GM21390 (cell line): ENCODE data around the gene SMYD3.
A peak's percentile ranks its signal among the peaks of the same experiment; 100 is the strongest.

Experiments
- ATAC-seq: cut with Tn5 transposase; IDR thresholded peaks from one replicate; pipeline ENCODE4 v1.9.1; 2021; ENCODE audit not compliant: unreplicated experiment

The SMYD3 gene

DNA sequence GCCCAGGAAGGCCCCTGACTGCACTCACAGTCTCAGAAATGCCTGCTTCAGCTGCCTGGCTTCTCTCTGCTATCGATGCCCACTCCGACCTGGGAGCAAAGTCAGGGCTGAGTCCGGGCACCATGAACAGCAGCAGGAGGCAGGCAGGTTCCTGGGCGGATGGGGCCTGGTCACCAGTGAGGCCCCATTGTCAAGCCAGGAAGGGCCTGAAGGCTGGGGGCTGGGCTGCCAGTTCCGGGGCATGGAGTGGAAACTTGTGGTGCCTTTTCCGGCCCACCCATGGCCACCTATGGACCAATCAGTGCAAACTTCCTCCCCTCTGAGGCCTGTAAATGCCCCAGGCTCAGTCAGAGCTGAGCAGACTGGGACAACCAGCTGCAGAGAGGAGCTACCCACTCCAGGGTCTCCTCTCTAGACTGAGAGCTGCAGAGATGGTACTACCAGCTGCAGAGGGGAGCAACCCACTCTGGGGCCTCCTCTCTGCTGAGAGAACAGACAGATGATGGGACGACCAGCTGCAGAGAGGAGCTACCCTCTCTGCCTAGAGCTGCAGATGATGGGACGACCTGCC lies 286.5 kb downstream of the SMYD3 start:
- ATAC-seq: no peak

GRCh38 chr1:246219508-246220030 lies 287.5 kb downstream of the SMYD3 start:
- no peak for ATAC-seq

DNA sequence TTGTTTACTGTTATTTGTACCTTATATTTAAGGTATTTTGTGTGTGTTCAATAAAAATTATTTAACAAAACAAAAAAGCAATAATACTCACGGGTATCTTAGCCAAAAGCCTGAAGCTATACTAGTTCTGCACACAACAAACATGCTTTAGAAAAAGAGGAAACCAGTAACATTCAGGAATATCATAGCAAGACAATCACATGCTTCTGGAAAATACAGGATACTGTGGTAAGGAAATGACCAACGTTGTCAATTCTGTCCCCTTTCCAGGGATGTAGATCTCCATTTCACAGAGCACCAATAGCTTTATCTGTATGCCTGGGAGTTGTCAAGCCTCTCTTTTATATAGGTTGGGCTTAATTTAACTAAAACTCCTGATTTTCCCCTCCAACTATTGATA lies 288.4 kb downstream of the SMYD3 start:
- ATAC-seq: no peak

DNA sequence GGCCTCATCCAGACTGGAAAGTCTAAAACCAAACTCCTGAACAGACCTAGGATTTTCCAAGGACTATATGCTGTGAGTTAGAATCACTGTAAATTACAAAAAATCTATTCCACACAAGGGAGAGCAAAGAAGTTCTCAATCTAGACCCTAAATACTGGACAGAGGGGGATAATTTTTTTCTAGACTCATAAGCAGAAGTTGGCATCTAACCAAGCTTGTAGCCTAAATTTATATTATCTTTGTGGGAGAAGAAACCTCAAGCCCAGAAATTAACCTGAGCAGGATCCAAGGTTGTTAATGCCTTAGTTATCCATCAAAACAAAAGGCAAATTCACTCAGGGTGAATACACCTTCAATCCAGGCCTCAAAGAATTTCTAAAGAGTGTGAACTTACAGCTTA lies 290.2 kb downstream of the SMYD3 start:
- ATAC-seq: no peak

DNA sequence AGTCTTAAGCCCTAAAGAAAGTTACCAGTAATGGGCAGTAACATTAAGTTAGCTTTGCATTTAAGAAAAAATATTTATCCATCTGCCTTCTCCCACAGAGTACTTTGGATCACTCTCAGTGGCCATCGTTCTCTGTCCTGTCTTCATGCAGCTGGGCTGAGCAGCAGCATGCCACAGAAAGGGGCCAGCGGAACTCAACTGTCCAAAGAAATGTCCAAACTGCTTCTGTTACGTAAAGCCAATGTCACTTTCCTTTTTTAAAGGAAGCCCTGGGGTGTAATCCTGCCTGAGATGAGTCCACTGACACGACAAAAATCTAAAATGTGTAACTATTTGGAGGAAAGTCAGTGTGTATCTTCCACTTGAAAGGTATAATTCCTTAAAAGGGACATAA lies 291.6 kb downstream of the SMYD3 start:
- no peak for ATAC-seq

GRCh38 chr1:246214708-246215509 lies 292.2 kb downstream of the SMYD3 start:
- ATAC-seq: peak; percentile 93

DNA sequence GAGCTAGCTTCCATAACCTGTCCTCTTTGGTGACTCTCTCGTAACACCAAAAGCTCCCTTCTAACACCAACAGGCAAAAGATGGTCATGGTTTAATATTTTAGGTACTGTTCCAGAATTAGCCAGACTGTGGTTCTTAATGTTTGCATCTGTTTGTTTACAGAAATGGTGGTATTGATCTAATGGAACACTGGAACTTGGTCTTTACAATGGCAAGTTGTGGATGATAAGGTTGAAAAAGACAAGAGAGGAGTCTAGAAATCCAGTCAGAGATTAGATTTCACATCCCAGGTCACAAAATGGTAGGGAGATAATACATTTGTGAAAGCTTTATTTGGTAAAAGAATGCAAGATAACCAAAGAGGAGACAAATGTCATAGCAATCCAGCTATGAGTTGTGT lies 293.1 kb downstream of the SMYD3 start:
- ATAC-seq: no peak

GRCh38 chr1:246213502-246213901 lies 293.6 kb downstream of the SMYD3 start:
- no peak for ATAC-seq

- ATAC-seq: no peak
Measured at GRCh38 chr1:246213036-246213435, 294.0 kb downstream of the SMYD3 start.

DNA sequence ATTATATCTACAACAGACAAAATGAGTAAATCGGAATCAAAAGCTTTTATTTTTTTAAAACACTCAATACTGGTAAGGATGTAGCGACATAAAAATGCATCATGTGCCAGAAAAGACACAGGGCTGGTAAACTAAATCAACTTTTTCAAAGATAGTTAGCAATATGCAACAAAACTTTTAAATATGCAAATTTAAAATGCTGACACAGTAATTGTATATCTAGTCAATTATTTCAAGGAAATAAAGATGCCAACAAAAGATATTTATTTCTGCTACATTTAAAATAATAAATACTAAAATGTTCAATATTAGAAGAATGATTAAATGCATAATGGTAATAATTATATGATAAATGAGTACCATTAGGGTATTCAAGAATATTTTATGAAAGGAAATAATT lies 295.1 kb downstream of the SMYD3 start:
- no peak for ATAC-seq

DNA sequence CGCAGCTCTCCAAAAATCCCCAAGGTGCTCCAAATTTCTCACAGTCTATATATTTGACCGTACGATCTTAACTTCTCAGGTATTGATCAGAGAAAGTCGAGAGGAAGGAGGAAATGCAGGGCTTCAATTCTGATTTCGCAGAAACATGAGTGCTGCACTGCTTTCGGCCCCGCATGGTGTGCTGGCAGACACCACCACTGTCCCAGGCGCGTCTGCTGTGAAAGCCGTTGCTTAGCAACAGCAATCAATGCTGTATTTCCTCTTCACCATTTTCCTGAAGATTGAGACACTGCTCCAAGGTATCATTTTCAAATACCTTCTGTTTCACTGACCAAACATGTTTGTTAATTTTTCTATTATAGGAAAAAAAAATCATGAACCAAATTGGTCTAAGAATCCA lies 296.3 kb downstream of the SMYD3 start:
- ATAC-seq: no peak

DNA sequence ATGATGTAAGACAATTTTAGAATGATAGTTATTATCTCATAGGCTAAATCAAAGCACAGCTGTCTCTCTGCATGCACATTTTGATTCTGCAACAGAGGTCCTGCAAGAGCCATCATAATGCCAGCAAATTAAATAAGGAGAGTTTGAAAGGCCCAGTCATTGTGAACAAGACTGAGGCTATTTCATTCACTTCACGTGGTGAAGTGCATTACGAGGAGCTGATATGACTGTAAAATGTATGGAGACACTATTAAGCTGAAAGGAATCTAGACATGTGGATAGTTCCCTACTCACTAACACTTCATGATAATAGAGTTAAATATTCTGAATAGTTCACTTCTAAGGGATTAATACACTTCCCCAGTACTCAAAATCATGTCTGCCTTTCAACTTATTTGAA lies 299.0 kb downstream of the SMYD3 start:
- no peak for ATAC-seq

GRCh38 chr1:246203180-246203579 lies 303.9 kb downstream of the SMYD3 start:
- no peak for ATAC-seq

GRCh38 chr1:246200738-246201137 lies 306.3 kb downstream of the SMYD3 start:
- ATAC-seq: no peak

DNA sequence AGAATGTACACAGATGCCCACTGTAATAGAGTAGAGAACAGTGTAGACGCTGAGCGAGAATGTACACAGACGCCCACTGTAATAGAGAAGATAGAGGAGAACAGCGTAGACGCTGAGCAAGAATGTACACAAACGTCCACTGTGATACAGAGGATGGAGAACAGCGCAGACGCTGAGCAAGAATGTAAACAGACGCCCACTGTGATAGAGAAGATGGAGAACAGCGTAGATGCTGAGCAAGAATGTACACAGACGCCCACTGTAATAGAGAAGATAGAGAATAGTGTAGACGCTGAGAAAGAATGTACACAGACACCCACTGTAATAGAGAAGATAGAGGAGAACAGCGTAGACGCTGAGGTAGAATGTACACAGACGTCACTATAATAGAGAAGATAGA lies 306.9 kb downstream of the SMYD3 start:
- ATAC-seq: no peak

GRCh38 chr1:246199086-246199645 lies 307.9 kb downstream of the SMYD3 start:
- no peak for ATAC-seq

DNA sequence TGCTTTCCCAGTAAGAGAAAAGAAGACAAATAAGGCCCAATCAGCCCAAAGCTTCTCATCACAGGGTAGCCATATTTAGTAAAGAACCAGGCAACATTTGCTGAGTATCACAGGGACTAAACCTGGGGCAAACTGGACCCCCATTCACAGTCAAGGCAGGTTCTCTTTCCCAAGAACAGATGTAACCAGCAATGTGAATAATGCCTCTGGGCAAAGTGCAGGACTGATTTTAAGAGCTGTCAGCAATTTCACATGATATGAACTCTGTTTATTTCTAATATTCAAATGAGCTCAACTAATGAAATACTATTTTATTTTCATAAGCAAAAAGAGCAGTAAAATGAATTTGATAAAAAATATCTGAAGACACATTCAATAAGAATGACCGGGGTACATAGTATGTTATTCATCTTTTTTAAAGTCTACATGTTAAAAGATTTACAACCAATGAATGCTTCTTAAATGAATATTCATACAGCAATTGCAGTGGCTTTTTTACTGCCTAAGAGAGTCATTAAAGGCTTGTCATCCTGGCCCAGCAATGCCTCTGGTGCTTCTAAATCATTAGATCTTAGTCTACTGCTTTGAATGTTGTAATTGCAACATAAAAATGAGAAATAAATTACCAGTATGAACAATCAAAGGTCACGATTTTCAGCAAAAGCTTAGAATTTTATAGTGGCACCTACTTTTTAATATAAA lies 308.8 kb downstream of the SMYD3 start:
- ATAC-seq: no peak

DNA sequence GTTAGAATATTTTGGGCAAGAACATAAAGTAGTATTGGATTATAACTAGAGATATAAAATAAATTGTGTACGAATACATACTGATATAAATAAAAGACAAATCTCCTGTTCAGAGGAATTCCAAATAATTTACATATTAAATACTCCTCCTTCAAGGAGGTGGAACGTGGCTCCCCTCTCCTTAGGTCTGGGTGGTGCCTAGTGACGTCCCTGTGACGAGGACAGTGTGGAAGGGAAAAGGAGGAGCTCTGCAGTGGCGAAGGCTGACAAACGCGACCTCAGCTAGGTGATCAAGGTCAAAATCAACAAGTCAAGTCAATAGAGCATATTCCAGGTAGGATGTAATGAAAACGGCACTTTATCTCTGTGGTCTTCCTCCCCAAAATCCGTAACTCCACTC lies 310.0 kb downstream of the SMYD3 start:
- no peak for ATAC-seq

GRCh38 chr1:246195296-246195695 lies 311.8 kb downstream of the SMYD3 start:
- ATAC-seq: no peak

DNA sequence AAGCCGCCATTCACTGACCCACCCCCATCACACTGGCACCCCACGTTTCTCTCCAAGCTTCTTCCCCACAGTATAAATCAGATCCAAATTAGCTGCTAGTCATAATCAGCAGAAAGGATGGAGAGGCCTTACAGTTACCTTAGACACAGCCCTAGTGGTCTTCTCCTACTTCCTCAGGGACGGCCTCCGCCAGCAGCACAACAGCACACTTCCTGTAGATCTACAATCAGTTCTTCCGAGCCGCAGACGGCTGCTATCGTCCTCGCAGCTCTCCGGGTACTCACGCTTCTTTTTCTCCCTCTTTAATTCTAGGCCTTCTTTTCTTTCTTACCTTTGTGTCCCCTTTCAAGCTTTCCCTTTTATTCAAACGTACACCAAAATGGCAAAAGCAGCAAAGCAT lies 313.5 kb downstream of the SMYD3 start:
- no peak for ATAC-seq

DNA sequence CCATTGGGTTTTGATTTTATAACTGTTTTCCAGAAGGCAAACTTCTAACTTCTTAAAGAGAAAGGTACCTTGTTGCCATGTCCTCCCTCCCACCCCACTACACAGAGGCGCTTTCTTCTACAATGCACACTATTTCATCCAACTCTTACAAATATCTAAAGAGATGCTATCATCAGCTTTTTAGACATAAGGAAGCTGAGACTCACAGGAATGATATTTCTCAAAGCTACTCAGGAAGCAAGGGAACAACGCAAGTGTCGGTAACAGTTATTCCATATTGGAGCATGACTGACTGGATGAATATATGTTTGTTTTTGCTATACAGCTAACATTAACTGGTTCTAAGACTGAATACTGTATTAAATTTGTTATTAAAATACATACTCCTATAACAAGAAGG lies 318.0 kb downstream of the SMYD3 start:
- no peak for ATAC-seq
